GM19395 (cell line): ENCODE results near the gene ASCL5.

ENCODE experiments used
- ATAC-seq: cut with Tn5 transposase; IDR thresholded peaks from one replicate; pipeline ENCODE4 v1.9.1; 2021; ENCODE audit warnings: mild to moderate bottlenecking, moderate library complexity; ENCODE audit not compliant: unreplicated experiment

The ASCL5 gene

DNA sequence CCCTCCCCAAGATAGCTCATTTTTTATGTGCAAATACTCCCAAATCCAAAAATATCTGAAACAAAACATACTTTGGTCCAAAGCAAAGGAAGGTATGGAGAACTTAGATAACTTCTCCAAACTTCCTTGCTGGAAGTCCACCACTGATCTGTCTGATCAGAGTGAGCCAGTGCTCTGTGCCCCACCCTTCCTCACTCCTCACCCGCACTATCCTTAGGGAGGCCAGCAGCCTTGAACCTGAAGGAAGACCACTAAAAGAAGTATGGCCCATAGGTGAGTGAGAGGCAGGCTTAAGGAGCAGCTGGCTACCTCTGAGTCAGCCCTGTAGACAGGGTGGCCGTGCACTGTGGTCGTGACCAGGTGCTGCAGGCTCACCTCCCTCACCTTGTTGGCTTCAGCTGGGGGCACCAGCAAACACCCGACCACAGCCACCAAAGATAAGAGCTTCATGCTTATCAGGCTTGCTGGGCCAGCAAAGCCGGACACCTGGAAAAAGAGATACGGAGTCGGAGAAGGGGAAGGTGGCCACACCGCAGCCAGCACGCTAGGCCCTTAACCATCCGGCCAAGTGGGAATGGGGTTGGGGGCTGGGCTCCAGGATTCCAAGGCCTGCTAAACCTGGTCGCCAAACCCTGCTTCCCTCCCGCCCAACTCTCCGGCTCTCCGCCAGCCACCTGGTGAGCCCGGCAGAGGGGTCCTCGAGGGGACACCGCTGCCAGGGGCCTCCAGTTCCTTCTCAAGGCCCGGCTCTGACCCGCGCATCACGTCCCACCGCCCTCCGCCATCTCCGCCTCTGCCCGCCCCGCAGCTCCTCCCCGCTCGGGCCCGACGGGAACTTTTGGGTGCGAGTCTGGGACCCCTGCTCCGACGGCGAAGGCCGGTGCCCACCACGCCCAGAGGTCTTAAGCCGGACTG lies 26.7 kb upstream of the ASCL5 start:
- peak; percentile 77 for ATAC-seq

DNA sequence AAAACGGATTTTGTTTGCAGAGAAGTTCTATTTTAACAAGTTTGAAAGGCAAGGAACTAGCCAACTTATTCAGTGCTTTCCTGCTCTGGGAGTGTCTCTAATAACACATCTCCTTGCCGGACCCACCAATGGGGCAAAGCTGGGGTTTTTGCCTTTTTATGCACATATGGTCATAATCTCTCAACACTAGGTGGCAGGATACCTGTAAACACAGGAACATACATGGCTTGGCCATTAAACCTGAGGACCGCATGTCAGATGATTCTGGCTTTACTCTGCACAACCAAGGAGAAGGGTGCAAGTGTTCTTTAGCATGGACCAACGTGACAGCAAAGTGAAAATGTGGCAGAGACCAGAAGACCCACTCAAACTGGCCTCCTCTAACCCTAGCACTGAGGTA lies 22.4 kb upstream of the ASCL5 start:
- no peak for ATAC-seq

GRCh38 chr1:201147396-201148015 lies 20.5 kb upstream of the ASCL5 start:
- ATAC-seq, result no peak

GRCh38 chr1:201146626-201147390 lies 19.8 kb upstream of the ASCL5 start:
- no peak for ATAC-seq

DNA sequence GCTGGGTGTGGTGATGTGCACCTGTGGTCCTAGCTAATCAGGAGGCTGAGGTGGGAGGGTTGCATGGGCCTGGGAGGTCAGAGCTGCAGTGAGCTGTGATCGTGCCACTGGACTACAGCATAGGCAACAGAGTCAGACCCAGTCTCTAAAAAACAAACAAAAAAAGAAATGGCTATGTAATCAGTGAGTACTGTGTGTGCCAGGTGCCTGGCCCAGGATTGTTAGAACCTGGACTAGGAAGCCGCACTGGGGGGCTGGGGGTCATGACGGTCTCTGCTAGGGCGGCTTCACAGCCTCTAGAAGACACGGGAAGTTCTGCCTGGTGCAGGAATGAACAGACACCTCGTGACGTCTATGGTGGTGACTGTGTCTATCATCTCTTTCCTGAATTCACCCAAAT lies 18.8 kb upstream of the ASCL5 start:
- no peak for ATAC-seq

DNA sequence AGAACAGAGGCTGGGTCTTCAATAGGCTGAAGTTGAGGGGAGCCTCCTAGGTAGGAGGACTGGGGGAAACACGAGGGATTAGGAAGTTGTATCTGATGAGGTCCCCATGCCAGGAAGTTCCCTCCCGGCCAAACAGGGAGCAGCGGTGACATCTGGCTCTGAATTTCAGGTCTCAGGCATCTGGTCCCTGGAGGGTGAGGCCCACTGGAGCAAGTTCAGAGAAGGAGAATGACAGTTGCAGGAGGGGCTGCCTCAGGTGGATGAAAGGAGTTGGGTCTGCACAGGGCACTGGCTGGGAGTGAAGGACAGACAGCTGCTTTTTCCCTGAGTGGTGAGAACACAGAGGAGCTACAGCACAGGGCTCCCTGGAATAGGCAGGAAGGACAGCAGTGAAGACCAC lies 18.1 kb upstream of the ASCL5 start:
- no peak for ATAC-seq

DNA sequence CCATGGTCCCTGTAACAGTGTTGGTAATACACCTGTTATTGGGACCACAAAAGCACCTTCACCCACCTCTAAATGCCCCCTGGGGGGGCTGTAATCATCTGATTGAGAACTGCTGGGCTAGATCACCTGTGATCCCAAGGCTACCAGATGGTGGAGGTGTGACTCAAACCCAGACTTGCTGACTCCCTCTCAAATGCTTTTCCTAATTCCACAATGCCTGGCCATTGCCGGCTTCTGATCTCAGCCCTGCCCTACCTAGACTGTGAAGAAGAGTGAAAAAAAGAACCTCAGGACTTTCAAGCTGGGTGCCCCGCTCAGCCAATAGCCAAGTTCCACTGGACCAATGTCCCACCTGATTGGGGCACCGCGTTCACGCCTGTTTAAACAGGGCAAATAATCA lies 17.7 kb upstream of the ASCL5 start:
- no peak for ATAC-seq

- no peak for ATAC-seq
Measured at GRCh38 chr1:201143726-201144635, 17.0 kb upstream of the ASCL5 start.

- ATAC-seq, result no peak
Measured at GRCh38 chr1:201142849-201143725, 16.1 kb upstream of the ASCL5 start.

DNA sequence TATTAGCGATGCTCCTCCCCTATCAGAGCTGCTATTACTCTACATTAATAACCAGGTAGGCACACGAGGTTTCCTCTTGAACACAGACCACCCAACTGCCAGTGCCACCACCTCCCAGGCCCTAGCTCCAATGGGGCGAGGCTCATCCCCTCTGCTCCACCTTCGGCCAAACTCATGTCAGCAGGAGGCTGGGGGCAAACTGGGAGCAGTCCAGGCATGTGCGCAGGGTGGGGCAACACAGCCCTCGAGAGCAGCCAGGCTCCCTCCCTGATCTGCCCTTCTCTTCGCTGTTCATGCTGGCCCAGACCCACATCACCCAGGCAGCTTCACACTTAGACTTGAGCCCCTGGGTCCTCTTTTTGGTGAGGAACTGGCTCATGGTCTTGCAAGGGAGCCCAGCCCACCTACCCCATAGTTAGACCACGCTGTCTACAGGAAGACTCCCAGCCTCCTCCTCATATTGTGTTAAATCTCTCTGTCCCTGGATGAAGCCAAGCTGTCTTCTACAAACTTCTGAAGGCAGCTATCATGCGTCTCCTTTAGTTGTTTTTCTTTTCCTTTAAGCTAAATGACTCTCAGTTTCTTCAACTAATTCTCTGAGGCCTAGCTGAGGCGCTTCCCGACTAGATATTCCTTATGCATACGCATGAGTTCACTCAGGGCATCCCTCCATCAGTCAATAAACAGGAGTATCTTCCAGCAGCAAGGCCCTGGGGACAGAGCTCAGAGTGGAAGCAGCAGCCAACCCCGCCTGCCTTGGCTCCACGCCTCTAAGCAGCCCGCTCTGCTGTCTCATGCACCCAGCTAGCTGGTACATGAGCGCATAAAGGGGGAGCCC lies 15.2 kb upstream of the ASCL5 start:
- no peak for ATAC-seq

DNA sequence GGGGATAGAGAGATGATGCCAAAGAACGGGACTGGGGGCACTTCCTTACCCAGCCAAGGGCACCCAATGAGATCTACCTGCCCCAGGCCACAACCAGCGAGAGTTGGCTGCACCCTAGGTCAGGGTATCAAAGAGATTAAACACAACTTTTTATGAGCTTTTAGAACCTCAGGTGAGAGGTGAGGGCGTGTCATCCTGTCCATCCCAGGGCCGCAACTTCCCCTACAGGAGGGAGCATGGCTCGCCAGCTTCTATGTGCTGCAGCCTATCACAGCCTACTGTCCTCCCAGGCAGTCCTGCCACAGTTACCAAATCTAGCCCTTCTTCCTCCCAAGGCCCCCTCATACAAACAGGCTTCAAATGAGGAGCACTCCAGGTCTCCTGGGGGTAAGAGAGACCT lies 14.4 kb upstream of the ASCL5 start:
- no peak for ATAC-seq

- ATAC-seq, result no peak
Measured at GRCh38 chr1:201140941-201141260, 13.9 kb upstream of the ASCL5 start.

DNA sequence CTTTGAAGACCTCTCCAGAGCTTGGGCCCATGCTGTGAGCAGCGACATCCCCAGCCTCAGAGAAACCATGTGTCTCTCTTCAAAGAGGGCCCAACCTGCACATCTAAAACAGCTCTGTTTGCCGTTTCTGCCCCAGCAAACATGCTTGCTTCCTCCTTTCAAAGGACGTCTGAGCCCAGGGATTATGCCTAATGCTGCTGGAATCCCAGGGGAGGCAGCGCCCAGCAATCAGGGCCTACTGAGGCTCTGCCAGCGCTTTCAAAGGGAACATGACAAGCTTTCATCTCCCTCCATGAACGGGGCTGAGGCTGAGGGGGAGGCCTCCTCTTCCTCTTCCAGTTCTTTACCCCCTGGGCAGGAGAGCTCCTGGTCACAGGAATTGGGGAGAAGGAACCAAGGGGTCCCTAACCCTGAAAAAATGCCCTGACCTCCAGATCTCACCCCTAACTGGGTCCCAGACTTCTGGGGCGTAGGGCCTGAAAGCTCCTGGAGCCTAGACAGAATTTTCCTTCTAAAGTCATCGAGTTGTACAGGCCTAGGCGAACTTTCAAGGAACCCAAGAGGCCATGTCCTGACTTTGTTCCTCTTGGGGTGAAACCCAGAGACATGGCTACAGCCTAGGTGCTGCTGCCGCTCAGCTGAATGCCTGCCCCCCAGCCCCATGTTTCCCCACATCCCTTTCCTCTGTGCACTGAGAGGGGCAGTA lies 13.4 kb upstream of the ASCL5 start:
- no peak for ATAC-seq

GRCh38 chr1:201139756-201140155 lies 12.8 kb upstream of the ASCL5 start:
- no peak for ATAC-seq

DNA sequence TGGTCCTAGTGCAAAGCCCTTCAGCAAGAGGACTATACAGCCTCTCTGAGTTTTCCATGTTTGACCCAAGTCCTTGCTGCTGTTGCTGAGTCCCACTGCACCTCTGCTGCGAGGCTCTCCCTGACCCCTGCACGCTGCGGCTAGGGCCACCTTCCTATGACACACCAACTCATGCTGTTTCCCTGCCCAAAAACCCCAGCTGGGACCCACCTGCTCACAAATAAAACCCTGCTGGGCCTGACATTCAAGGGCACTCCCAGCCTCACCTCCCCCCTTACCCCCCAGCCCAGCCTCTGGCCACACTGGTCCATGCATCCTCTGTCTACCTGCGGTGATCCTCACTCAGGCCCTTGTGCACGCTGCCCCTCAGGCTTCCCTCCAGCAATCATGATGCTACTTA lies 12.3 kb upstream of the ASCL5 start:
- no peak for ATAC-seq

GRCh38 chr1:201138311-201138840 lies 11.4 kb upstream of the ASCL5 start:
- ATAC-seq, result no peak

- ATAC-seq, result no peak
Measured at GRCh38 chr1:201137579-201138310, 10.8 kb upstream of the ASCL5 start.
